HL-60 (cell line): Measurements from ENCODE around the gene HLA-DMA.

Source experiments
- CTCF ChIP-seq: IDR thresholded peaks from one replicate; pipeline ENCODE4 v1.5.1; 2011; ENCODE audit warnings: low read length, control low read depth, inconsistent platforms; ENCODE audit not compliant: insufficient read depth
- POLR2AphosphoS5 ChIP-seq: IDR thresholded peaks from 2 replicates; pipeline ENCODE4 v1.6.1; 2012; ENCODE audit warnings: low read depth
- TF ChIP-seq, protein P1 (sequence below): IDR thresholded peaks from 2 replicates; pipeline ENCODE4 v1.6.1; 2012; ENCODE audit warnings: low read depth; ENCODE audit not compliant: insufficient replicate concordance

DNA sequence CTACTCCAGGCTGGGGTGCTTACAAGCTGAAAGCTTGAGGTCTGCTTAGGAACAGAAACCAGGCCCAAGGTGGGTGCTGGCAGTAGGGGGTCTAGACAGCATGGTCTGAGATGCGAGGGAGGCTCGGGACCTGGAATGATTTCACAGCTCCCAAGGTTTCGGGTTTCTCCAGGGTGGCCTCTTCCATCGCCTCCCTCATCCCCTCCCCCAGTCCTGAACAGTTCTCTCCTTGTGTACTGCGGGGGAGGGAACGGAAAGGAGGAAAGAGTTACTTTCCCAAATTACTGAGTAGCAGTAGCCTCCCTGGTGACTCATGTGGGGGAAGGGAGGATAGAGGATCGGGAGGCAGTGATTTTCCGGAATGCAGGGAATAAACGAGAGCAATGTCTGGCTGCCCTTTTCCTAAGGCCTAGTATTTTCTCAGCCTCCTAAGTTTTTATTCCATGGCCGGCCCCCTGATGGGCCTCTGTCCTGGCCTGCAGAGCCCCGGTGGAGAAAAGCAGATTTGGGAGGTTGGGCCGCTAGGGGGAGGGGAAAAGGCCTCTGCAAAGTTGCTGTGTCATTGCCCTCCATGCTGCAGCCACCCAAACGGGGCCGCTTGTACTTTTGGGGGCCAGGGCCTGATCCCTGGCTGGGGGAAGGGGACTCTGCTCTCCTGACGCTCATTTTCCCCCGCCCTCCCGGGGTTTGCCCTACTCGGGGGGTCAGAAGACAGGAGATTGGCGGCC, 17.0 kb upstream of the HLA-DMA start:
- TF ChIP-seq CTCF, result no peak
- TF ChIP-seq POLR2AphosphoS5, result peak; percentile 41; the same call in 1 of the 2 replicates
- TF ChIP-seq, protein P1, sequence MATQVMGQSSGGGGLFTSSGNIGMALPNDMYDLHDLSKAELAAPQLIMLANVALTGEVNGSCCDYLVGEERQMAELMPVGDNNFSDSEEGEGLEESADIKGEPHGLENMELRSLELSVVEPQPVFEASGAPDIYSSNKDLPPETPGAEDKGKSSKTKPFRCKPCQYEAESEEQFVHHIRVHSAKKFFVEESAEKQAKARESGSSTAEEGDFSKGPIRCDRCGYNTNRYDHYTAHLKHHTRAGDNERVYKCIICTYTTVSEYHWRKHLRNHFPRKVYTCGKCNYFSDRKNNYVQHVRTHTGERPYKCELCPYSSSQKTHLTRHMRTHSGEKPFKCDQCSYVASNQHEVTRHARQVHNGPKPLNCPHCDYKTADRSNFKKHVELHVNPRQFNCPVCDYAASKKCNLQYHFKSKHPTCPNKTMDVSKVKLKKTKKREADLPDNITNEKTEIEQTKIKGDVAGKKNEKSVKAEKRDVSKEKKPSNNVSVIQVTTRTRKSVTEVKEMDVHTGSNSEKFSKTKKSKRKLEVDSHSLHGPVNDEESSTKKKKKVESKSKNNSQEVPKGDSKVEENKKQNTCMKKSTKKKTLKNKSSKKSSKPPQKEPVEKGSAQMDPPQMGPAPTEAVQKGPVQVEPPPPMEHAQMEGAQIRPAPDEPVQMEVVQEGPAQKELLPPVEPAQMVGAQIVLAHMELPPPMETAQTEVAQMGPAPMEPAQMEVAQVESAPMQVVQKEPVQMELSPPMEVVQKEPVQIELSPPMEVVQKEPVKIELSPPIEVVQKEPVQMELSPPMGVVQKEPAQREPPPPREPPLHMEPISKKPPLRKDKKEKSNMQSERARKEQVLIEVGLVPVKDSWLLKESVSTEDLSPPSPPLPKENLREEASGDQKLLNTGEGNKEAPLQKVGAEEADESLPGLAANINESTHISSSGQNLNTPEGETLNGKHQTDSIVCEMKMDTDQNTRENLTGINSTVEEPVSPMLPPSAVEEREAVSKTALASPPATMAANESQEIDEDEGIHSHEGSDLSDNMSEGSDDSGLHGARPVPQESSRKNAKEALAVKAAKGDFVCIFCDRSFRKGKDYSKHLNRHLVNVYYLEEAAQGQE, result no peak
